ENCODE data around the gene PMFBP1. TPM values are rescaled to one million over a fixed set of nuclear protein-coding genes. Genes with fewer than 3 reads are reported as not detected.

Gene PMFBP1
- 1 to 10 TPM in 9 of 10 donors, under 1 TPM in 1; 0.74 to 3.2 (median 1.5) TPM for polyA plus RNA-seq (ENCODE audit: insufficient read length in 10 of 10)
- long read RNA-seq, donor 1: 0 reads
- long read RNA-seq, donor 2, partial matches to known transcripts: 34 of 34 reads
- long read RNA-seq, donor 2, other reads (novel, unspliced or antisense): 0 of 34 reads
- long read RNA-seq, donor 3: 0 reads
- long read RNA-seq, donor 4: 0 reads
- long read RNA-seq, donor 5: 0 reads
- long read RNA-seq, donor 6: 0 reads
- long read RNA-seq, donor 7, partial matches to known transcripts: 26 of 26 reads
- long read RNA-seq, donor 7, other reads (novel, unspliced or antisense): 0 of 26 reads
- long read RNA-seq, donor 8: 0 reads
- long read RNA-seq, donor 9: 0 reads

- peak in 2 of 3 donors; percentile 27 to 40 for DNase-seq
Observed at GRCh38 chr16:72172105-72173034, at the start of gene PMFBP1. TSS of gene PMFBP1 (minus strand) at chr16:72172155. CDS start at chr16:72171208, 947 bp downstream.

GRCh38 chr16:72221630-72222024 lies 49.7 kb upstream of the PMFBP1 start:
- DNase-seq: no peak

- no peak for DNase-seq
Observed at GRCh38 chr16:72220875-72221629, 49.1 kb upstream of the PMFBP1 start.

GRCh38 chr16:72219282-72219681 lies 47.3 kb upstream of the PMFBP1 start:
- DNase-seq: no peak

- no peak for DNase-seq
Observed at GRCh38 chr16:72216767-72217166, 44.8 kb upstream of the PMFBP1 start.

- no peak for DNase-seq
Observed at GRCh38 chr16:72214821-72215220, 42.9 kb upstream of the PMFBP1 start.

GRCh38 chr16:72211110-72211509 lies 39.2 kb upstream of the PMFBP1 start:
- no peak for DNase-seq

- DNase-seq: no peak
Observed at GRCh38 chr16:72210555-72210954, 38.6 kb upstream of the PMFBP1 start.

GRCh38 chr16:72210072-72210471 lies 38.1 kb upstream of the PMFBP1 start:
- no peak for DNase-seq

- DNase-seq: no peak
Observed at GRCh38 chr16:72206299-72206698, 34.3 kb upstream of the PMFBP1 start.

GRCh38 chr16:72203401-72203800 lies 31.4 kb upstream of the PMFBP1 start:
- DNase-seq: peak in 1 of 3 donors; percentile 21

- DNase-seq: no peak
Observed at GRCh38 chr16:72202014-72202413, 30.1 kb upstream of the PMFBP1 start.

- DNase-seq: no peak
Observed at GRCh38 chr16:72201387-72201786, 29.4 kb upstream of the PMFBP1 start.

GRCh38 chr16:72199761-72200337 lies 27.9 kb upstream of the PMFBP1 start:
- no peak for DNase-seq

- DNase-seq: peak in 1 of 3 donors; percentile 20
Observed at GRCh38 chr16:72198771-72199201, 26.8 kb upstream of the PMFBP1 start.

GRCh38 chr16:72198021-72198711 lies 26.2 kb upstream of the PMFBP1 start:
- peak; percentile 83 to 92 (median 88) for DNase-seq

GRCh38 chr16:72197545-72197944 lies 25.6 kb upstream of the PMFBP1 start:
- no peak for DNase-seq

GRCh38 chr16:72195609-72196008 lies 23.7 kb upstream of the PMFBP1 start:
- peak in 1 of 3 donors; percentile 51 for DNase-seq

- no peak for DNase-seq
Observed at GRCh38 chr16:72191551-72191950, 19.6 kb upstream of the PMFBP1 start.

GRCh38 chr16:72189865-72190371 lies 18.0 kb upstream of the PMFBP1 start:
- DNase-seq: peak in 1 of 3 donors; percentile 34

GRCh38 chr16:72188541-72188940 lies 16.6 kb upstream of the PMFBP1 start:
- DNase-seq: no peak

Measured in muscle of back (tissue), 13 donors.